Activated T-helper 17 cell treated with anti-CD3 and anti-CD28 coated beads, Interleukin-2, amount 50 U/mL, for 72 hours (primary cell): Measurements from ENCODE around the gene PPP6R1. TPM values are rescaled to one million over a fixed set of nuclear protein-coding genes. Genes with fewer than 3 reads are reported as not detected.
A peak's percentile ranks its signal among the peaks of the same experiment; 100 is the strongest.

Experiments used
- ATAC-seq: fragments of 150-1000 bp; cut with Tn5 transposase; replicated peaks from 2 replicates; pipeline ENCODE4 v1.10.0; 2021; ENCODE audit warnings: mild to moderate bottlenecking, moderate library complexity
- H3K27ac Mint-ChIP-seq: one replicate; pipeline ENCODE4 v1.8.0; 2022; ENCODE audit warnings: mixed read lengths
- H3K27me3 Mint-ChIP-seq: one replicate; pipeline ENCODE4 v1.8.0; 2022; ENCODE audit warnings: mixed read lengths
- H3K36me3 Mint-ChIP-seq: one replicate; pipeline ENCODE4 v1.8.0; 2022; ENCODE audit warnings: low read depth, mild to moderate bottlenecking, mixed read lengths
- H3K4me1 Mint-ChIP-seq: one replicate; pipeline ENCODE4 v1.8.0; 2022; ENCODE audit warnings: mixed read lengths
- H3K4me3 Mint-ChIP-seq: one replicate; pipeline ENCODE4 v1.8.0; 2022; ENCODE audit warnings: mild to moderate bottlenecking, mixed read lengths
- H3K9me3 Mint-ChIP-seq: one replicate; pipeline ENCODE4 v1.8.0; 2022; ENCODE audit warnings: mixed read lengths
- total RNA-seq, 2 donors: library from RNA; stranded (reverse); gene quantifications; one replicate each; pipeline ENCODE4 v1.2.3, GENCODE V29; 2022

The PPP6R1 gene
- 100 to 1,000 TPM; 156 to 319 TPM for total RNA-seq

GRCh38 chr19:55258828-55259539 lies at the start of gene PPP6R1:
PPP6R1 (minus strand) TSS chr19:55259017; CDS start chr19:55247103, 11,914 bp downstream.
- Mint-ChIP-seq H3K4me1 (peaks cover 26% of the 10 kb centered on the region), H3K4me3 (peak within 1 kb of the TSS; percentile 96), H3K27me3 (no peaks in the 10 kb centered on the region), H3K36me3 (peaks cover 55% of the 10 kb centered on the region), H3K27ac (peak within 1 kb of the TSS; percentile 99), H3K9me3 (no peaks in the 10 kb centered on the region)
- peak; percentile 80 for ATAC-seq

- Mint-ChIP-seq H3K4me3 (no peak overlapping the region), H3K9me3 (no peaks in the 10 kb centered on the region), H3K4me1 (peaks cover under 1% of the 10 kb centered on the region), H3K27ac (no peak overlapping the region), H3K36me3 (no peaks in the 10 kb centered on the region), H3K27me3 (no peaks in the 10 kb centered on the region)
- ATAC-seq, result no peak
These were observed 49.5 kb upstream of the PPP6R1 start for GRCh38 chr19:55308281-55308680.

DNA sequence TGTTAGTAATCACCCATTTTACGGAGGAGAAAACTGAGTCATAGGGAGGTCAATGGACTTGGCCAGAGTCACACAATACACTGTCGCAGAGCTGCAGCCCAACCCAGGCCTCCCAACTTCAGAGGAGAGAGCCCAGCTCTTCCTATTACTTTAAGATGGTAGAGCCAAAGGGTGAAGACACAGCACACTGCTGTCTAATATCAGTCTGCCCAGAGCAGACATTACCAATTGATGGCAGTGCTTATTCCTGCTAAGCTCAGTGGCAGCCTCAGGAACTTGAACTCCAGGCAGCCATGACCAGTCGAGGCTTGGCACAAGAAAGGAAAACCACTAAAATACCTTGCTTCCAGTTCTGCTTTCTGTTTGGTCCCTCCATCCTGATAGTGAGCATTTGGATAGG lies 47.9 kb upstream of the PPP6R1 start:
- H3K4me3 Mint-ChIP-seq, result no peak overlapping the region
- H3K27me3 Mint-ChIP-seq, result no peaks in the 10 kb centered on the region
- no peaks in the 10 kb centered on the region for H3K36me3 Mint-ChIP-seq
- H3K9me3 Mint-ChIP-seq, result no peaks in the 10 kb centered on the region
- ATAC-seq, result no peak
- no peak overlapping the region for H3K27ac Mint-ChIP-seq
- H3K4me1 Mint-ChIP-seq, result no peaks in the 10 kb centered on the region

- no peak overlapping the region for H3K27ac Mint-ChIP-seq
- no peak for ATAC-seq
- no peaks in the 10 kb centered on the region for H3K36me3 Mint-ChIP-seq
- H3K4me1 Mint-ChIP-seq, result no peaks in the 10 kb centered on the region
- no peaks in the 10 kb centered on the region for H3K27me3 Mint-ChIP-seq
- H3K9me3 Mint-ChIP-seq, result no peaks in the 10 kb centered on the region
- no peak overlapping the region for H3K4me3 Mint-ChIP-seq
These were observed 47.3 kb upstream of the PPP6R1 start for GRCh38 chr19:55305983-55306562.

- H3K4me1 Mint-ChIP-seq, result no peaks in the 10 kb centered on the region
- no peak overlapping the region for H3K27ac Mint-ChIP-seq
These were observed 46.7 kb upstream of the PPP6R1 start for GRCh38 chr19:55305491-55305890.

GRCh38 chr19:55304980-55305379 lies 46.2 kb upstream of the PPP6R1 start:
- Mint-ChIP-seq H3K27me3 (no peaks in the 10 kb centered on the region), H3K9me3 (no peaks in the 10 kb centered on the region), H3K36me3 (no peaks in the 10 kb centered on the region), H3K4me3 (no peak overlapping the region), H3K4me1 (no peaks in the 10 kb centered on the region), H3K27ac (no peak overlapping the region)
- no peak for ATAC-seq

More at GRCh38 chr19:55305491-55305890, 46.7 kb upstream of the PPP6R1 start:
- Mint-ChIP-seq H3K4me3 (no peak overlapping the region), H3K36me3 (no peaks in the 10 kb centered on the region), H3K9me3 (no peaks in the 10 kb centered on the region), H3K27me3 (no peaks in the 10 kb centered on the region)
- ATAC-seq, result peak; percentile 30

GRCh38 chr19:55304279-55304978 lies 45.6 kb upstream of the PPP6R1 start:
- H3K9me3 Mint-ChIP-seq, result no peaks in the 10 kb centered on the region
- no peaks in the 10 kb centered on the region for H3K4me1 Mint-ChIP-seq
- no peaks in the 10 kb centered on the region for H3K27me3 Mint-ChIP-seq
- no peak overlapping the region for H3K4me3 Mint-ChIP-seq
- no peaks in the 10 kb centered on the region for H3K36me3 Mint-ChIP-seq
- ATAC-seq, result no peak
- no peak overlapping the region for H3K27ac Mint-ChIP-seq

DNA sequence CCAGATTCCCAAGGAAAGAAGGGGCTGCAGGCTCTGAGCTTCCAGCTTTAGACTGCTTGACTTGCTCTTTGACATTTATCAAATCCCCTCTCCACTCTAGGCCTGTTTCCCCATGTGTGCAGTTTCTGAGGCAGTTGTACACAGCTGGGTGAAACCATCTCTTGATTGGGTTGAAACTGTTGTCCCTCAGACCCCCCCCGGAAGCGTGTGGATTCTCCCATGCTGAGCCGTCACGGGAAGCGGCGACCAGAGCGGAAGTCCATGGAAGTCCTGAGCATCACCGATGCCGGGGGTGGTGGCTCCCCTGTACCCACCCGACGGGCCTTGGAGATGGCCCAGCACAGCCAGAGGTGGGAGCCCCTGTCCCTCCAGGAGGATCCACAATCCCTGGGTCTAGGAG lies 44.7 kb upstream of the PPP6R1 start:
- H3K36me3 Mint-ChIP-seq, result no peaks in the 10 kb centered on the region
- H3K9me3 Mint-ChIP-seq, result no peaks in the 10 kb centered on the region
- H3K27me3 Mint-ChIP-seq, result no peaks in the 10 kb centered on the region
- no peak overlapping the region for H3K27ac Mint-ChIP-seq
- no peak for ATAC-seq
- H3K4me1 Mint-ChIP-seq, result no peaks in the 10 kb centered on the region
- no peak overlapping the region for H3K4me3 Mint-ChIP-seq

DNA sequence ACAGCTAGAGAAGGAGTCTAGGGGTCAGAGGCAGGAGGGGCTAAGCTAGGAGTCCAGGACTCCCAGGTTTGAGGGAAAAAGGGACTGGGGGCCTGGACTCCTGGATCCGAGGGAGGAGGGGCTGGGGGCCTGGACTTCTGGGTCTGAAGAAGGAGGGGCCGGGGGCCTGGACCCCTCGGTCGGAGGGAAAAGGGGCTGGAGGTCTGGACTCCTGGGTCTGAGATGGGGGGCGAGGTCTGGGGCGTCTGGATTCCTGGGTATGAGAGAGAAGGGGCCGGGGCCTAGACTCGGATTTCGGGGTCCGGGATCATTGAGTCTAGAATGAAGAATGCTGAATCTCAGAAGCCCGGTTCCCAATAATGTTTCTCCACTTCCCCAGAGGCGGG lies 43.5 kb upstream of the PPP6R1 start:
- H3K27ac Mint-ChIP-seq, result peak overlapping the region; percentile 91
- H3K4me3 Mint-ChIP-seq, result peak overlapping the region; percentile 88
- ATAC-seq, result no peak
- H3K27me3 Mint-ChIP-seq, result no peaks in the 10 kb centered on the region
- no peaks in the 10 kb centered on the region for H3K9me3 Mint-ChIP-seq
- no peaks in the 10 kb centered on the region for H3K4me1 Mint-ChIP-seq
- H3K36me3 Mint-ChIP-seq, result no peaks in the 10 kb centered on the region

- peak; percentile 95 for ATAC-seq
- Mint-ChIP-seq H3K27ac (peak overlapping the region; percentile 91), H3K4me1 (no peaks in the 10 kb centered on the region), H3K27me3 (no peaks in the 10 kb centered on the region), H3K9me3 (no peaks in the 10 kb centered on the region), H3K4me3 (peak overlapping the region; percentile 88), H3K36me3 (no peaks in the 10 kb centered on the region)
These were observed 42.9 kb upstream of the PPP6R1 start for GRCh38 chr19:55301459-55302317.

DNA sequence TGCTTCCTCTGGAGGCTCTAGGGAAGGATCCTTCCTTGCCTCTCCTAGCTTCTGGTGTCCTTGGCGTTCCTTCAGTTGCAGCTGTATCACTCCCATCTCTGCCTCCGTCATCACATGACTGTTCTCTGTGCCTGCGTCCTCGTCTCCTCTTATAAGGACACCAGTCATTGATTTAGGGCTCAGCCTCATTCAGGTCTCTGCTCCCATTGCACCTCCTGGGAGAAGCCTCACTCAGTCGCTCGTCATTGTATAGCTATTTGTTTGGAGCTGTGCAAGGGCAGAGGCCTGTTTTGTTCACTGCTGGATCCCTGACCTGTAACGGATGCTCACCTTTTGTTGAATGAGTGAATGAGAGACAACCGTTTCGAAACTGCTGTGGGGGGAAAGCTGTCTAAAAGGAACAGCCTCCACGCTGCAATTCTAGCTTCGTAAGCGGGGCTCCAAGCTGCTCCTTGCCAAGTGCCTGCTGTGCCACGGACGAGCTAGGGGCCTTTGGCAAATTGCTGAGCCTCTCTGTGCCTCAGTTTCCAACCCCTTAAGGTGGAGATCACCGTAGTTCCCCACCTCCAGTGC lies 42.2 kb upstream of the PPP6R1 start:
- Mint-ChIP-seq H3K4me3 (peak overlapping the region; percentile 88), H3K27ac (peak overlapping the region; percentile 91), H3K36me3 (no peaks in the 10 kb centered on the region), H3K4me1 (no peaks in the 10 kb centered on the region), H3K27me3 (no peaks in the 10 kb centered on the region), H3K9me3 (no peaks in the 10 kb centered on the region)
- no peak for ATAC-seq

DNA sequence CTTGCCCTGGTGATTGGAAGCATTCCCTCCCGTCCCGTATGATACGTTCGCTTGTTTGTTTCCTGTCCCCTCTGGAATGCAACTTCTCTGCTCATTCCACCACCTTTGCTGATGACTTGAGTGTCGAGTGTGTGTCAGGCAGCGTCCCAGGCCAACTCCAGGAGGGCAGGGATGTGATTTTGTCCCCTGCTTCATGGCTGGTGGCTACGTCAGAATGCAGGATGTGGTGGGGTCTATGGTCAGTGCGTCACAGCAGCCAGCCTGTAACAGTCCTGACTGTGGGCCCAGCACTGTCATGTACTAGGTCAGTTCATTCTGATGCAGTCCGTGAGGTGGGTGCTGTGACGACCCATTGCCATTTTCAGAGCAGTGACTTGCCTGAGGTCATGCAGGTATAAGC lies 41.2 kb upstream of the PPP6R1 start:
- H3K9me3 Mint-ChIP-seq, result no peaks in the 10 kb centered on the region
- H3K36me3 Mint-ChIP-seq, result no peaks in the 10 kb centered on the region

GRCh38 chr19:55297267-55297666 lies 38.5 kb upstream of the PPP6R1 start:
- no peaks in the 10 kb centered on the region for H3K9me3 Mint-ChIP-seq
- H3K4me1 Mint-ChIP-seq, result no peaks in the 10 kb centered on the region
- H3K27me3 Mint-ChIP-seq, result no peaks in the 10 kb centered on the region
- ATAC-seq, result no peak
- no peak overlapping the region for H3K27ac Mint-ChIP-seq
- no peaks in the 10 kb centered on the region for H3K36me3 Mint-ChIP-seq
- H3K4me3 Mint-ChIP-seq, result no peak overlapping the region

More for the DNA sequence above, 41.2 kb upstream of the PPP6R1 start:
- Mint-ChIP-seq H3K27me3 (no peaks in the 10 kb centered on the region), H3K4me3 (no peak overlapping the region), H3K27ac (no peak overlapping the region), H3K4me1 (no peaks in the 10 kb centered on the region)
- ATAC-seq, result no peak
